ENCODE results near the gene CCK. TPM values are rescaled to one million over a fixed set of nuclear protein-coding genes. Genes with fewer than 3 reads are reported as not detected.

The CCK gene
- total RNA-seq, 1 donor from 2014 or later, result 1.1 TPM

- DNase-seq (ENCODE audit: low read depth), result no peak
- TF ChIP-seq, protein P1, sequence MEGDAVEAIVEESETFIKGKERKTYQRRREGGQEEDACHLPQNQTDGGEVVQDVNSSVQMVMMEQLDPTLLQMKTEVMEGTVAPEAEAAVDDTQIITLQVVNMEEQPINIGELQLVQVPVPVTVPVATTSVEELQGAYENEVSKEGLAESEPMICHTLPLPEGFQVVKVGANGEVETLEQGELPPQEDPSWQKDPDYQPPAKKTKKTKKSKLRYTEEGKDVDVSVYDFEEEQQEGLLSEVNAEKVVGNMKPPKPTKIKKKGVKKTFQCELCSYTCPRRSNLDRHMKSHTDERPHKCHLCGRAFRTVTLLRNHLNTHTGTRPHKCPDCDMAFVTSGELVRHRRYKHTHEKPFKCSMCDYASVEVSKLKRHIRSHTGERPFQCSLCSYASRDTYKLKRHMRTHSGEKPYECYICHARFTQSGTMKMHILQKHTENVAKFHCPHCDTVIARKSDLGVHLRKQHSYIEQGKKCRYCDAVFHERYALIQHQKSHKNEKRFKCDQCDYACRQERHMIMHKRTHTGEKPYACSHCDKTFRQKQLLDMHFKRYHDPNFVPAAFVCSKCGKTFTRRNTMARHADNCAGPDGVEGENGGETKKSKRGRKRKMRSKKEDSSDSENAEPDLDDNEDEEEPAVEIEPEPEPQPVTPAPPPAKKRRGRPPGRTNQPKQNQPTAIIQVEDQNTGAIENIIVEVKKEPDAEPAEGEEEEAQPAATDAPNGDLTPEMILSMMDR (IDR thresholded peaks at IDR 0.05; ENCODE audit: insufficient read depth, low read length, severe bottlenecking), result no peak
- FAIRE-seq, result no peak
- Histone ChIP-seq H3K36me3 (ENCODE audit: control insufficient read depth, insufficient read depth, low read length) (no peaks in the 10 kb centered on the region), H3K27me3 (ENCODE audit: control insufficient read depth, insufficient read depth, low read length) (peaks cover 4% of the 10 kb centered on the region), H3K4me3 (ENCODE audit: low read depth, low read length) (no peak overlapping the region)
These were observed 9.2 kb upstream of the CCK start for GRCh38 chr3:42275217-42275616.

DNA sequence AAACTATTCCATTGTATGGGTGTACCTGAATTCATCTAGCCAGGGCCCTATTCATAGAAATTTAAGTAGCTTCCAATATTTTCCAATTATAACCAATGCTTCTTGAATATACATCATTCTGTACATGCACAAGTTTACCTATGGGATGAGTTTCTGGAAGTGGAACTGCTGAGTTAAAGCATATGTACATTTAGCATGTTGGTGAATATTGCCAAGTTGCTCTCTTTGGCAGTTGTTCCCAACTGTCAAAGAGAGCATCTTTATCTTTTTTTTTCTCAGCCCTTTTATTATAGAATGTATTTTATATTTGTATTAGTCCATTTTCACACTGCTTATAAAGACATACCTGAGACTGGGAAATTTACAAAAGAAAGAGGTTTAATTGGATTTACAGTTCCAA, 8.3 kb upstream of the CCK start:
- Histone ChIP-seq H3K4me3 (ENCODE audit: low read depth, low read length) (no peak overlapping the region), H3K36me3 (ENCODE audit: control insufficient read depth, insufficient read depth, low read length) (no peaks in the 10 kb centered on the region), H3K27me3 (ENCODE audit: control insufficient read depth, insufficient read depth, low read length) (peaks cover 6% of the 10 kb centered on the region)
- FAIRE-seq (no peak), DNase-seq (ENCODE audit: low read depth) (no peak)
- TF ChIP-seq, protein P1 (IDR thresholded peaks at IDR 0.05; ENCODE audit: insufficient read depth, low read length, severe bottlenecking), result no peak

DNA sequence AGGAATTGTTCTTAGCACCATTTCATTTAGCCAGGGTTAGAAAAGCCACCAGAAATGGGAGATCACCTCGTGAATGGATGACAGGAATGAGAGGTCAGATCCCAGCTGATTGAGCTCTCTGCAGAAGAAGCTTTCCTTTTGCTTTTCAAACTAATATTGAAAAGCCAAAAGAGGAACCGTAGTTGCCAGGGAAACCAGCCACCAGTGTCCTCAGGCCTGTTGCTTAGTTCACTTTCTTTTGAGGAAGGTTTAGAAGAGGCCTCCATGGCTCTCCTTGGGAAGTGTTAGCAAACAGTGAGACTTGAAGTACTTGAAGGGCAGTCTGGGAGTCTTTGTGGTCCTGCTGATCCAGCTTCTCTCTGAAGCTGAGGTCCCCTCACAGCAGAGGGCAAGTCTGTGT, 7.4 kb upstream of the CCK start:
- FAIRE-seq (no peak), DNase-seq (ENCODE audit: low read depth) (no peak)
- Histone ChIP-seq H3K4me3 (ENCODE audit: low read depth, low read length) (no peak overlapping the region), H3K36me3 (ENCODE audit: control insufficient read depth, insufficient read depth, low read length) (no peaks in the 10 kb centered on the region), H3K27me3 (ENCODE audit: control insufficient read depth, insufficient read depth, low read length) (peaks cover 9% of the 10 kb centered on the region)
- TF ChIP-seq, protein P1 (IDR thresholded peaks at IDR 0.05; ENCODE audit: insufficient read depth, low read length, severe bottlenecking), result no peak

DNA sequence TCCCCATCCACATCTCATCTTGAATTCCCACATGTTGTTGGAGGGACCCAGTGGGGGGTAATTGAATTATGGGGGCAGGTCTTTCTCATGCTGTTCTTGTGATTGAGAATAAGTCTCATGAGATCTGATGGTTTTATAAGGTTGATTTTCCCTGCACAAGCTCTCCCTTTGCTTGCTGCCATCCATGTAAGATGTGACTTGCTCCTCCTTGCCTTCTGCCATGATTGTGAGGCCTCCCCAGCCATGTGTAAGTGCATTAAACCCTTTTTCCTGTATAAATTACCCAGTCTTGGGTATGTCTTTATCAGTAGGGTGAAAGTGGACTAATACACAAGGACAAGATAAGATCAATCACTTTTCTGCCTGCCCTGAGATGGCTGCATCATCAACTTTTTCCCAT, 5.8 kb upstream of the CCK start:
- H3K27me3 ChIP-seq (ENCODE audit: control insufficient read depth, insufficient read depth, low read length), result peaks cover 12% of the 10 kb centered on the region
- TF ChIP-seq, protein P1 (IDR thresholded peaks at IDR 0.05; ENCODE audit: insufficient read depth, low read length, severe bottlenecking), result no peak
- no peak for DNase-seq (ENCODE audit: low read depth)
- no peaks in the 10 kb centered on the region for H3K36me3 ChIP-seq (ENCODE audit: control insufficient read depth, insufficient read depth, low read length)
- FAIRE-seq, result no peak
- no peak overlapping the region for H3K4me3 ChIP-seq (ENCODE audit: low read depth, low read length)

DNA sequence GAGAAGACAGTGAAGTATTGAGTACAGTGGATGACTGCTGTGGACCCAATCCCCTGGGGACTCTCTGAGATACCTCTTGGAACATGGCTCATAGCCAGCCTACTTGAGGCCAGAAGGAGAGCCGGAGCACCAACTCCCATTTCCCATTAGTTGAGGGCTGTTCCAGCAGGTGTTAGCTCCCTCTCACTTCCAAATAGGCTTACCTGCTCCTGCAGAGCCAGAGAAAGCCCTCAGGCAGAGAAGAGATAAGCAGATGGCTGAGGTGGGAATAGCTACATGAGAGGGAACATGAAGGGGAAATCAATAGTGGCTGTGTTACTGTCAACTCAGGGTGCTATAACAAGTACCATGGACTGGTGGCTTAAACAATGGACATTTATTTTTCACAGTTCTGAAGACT, 4.6 kb upstream of the CCK start:
- no peaks in the 10 kb centered on the region for H3K36me3 ChIP-seq (ENCODE audit: control insufficient read depth, insufficient read depth, low read length)
- DNase-seq (ENCODE audit: low read depth) (no peak), FAIRE-seq (no peak)
- TF ChIP-seq, protein P1 (IDR thresholded peaks at IDR 0.05; ENCODE audit: insufficient read depth, low read length, severe bottlenecking), result no peak
- H3K4me3 ChIP-seq (ENCODE audit: low read depth, low read length), result no peak overlapping the region
- peaks cover 16% of the 10 kb centered on the region for H3K27me3 ChIP-seq (ENCODE audit: control insufficient read depth, insufficient read depth, low read length)

GRCh38 chr3:42269647-42270046, 3.7 kb upstream of the CCK start:
- peaks cover 25% of the 10 kb centered on the region for H3K27me3 ChIP-seq (ENCODE audit: control insufficient read depth, insufficient read depth, low read length)

More at GRCh38 chr3:42269647-42270046, 3.7 kb upstream of the CCK start:
- FAIRE-seq, result no peak
- Histone ChIP-seq H3K4me3 (ENCODE audit: low read depth, low read length) (no peak overlapping the region), H3K36me3 (ENCODE audit: control insufficient read depth, insufficient read depth, low read length) (no peaks in the 10 kb centered on the region)
- TF ChIP-seq, protein P1 (IDR thresholded peaks at IDR 0.05; ENCODE audit: insufficient read depth, low read length, severe bottlenecking), result no peak
- DNase-seq (ENCODE audit: low read depth), result no peak
